DND-41 (cell line): ENCODE data around the gene PSTPIP1.

Experiments used
- ATAC-seq: fragments of 200-7000 bp; cut with Tn5 transposase; 3 replicates; pipeline ENCODE4 v1.9.1; 2021; ENCODE audit warnings: low read depth; ENCODE audit not compliant: insufficient read depth
- DNase-seq: peaks from one replicate; pipeline ENCODE4 v3.0.0-alpha.2; 2020
- H2AFZ ChIP-seq: 2 replicates; pipeline ENCODE4 v1.6.0; 2012; ENCODE audit warnings: low read depth, low read length
- H3K27ac ChIP-seq: 2 replicates; pipeline ENCODE4 v1.5.1; 2012; ENCODE audit warnings: low read length, inconsistent platforms
- H3K27me3 ChIP-seq: fragments of 200-600 bp; sonication (generic); 2 replicates; pipeline ENCODE4 v1.6.0; 2012; ENCODE audit warnings: low read length, mild to moderate bottlenecking, inconsistent platforms; ENCODE audit not compliant: insufficient read depth, poor library complexity
- H3K36me3 ChIP-seq: 2 replicates; pipeline ENCODE4 v1.5.1; 2012; ENCODE audit warnings: low read length, inconsistent platforms; ENCODE audit not compliant: insufficient read depth
- H3K4me1 ChIP-seq: 2 replicates; pipeline ENCODE4 v1.5.1; 2012; ENCODE audit warnings: mild to moderate bottlenecking, low read length; ENCODE audit not compliant: insufficient read depth
- H3K4me2 ChIP-seq: 2 replicates; pipeline ENCODE4 v1.6.0; 2012; ENCODE audit warnings: mild to moderate bottlenecking, moderate library complexity, low read length, inconsistent platforms; ENCODE audit not compliant: insufficient read depth
- H3K4me3 ChIP-seq, 2 experiments: fragments of 200-600 bp in 1 of 2; shearing (Covaris generic) in 1 of 2; 2 replicates each; pipeline ENCODE4 v1.5.1; 2012 to 2016; ENCODE audit warnings: inconsistent platforms in 2 of 2, low read length in 2 of 2, mild to moderate bottlenecking in 2 of 2, low read depth in 1 of 2, moderate library complexity in 1 of 2
- H3K79me2 ChIP-seq: 2 replicates; pipeline ENCODE4 v1.6.0; 2012; ENCODE audit warnings: low read length, inconsistent platforms; ENCODE audit not compliant: insufficient read depth
- H3K9ac ChIP-seq: 2 replicates; pipeline ENCODE4 v1.6.0; 2012; ENCODE audit warnings: low read depth, mild to moderate bottlenecking, inconsistent platforms, low read length, moderate library complexity
- H3K9me3 ChIP-seq: 2 replicates; pipeline ENCODE4 v1.5.1; 2012; ENCODE audit warnings: low read length, moderate library complexity, mild to moderate bottlenecking, inconsistent platforms; ENCODE audit not compliant: insufficient read depth, severe bottlenecking
- H4K20me1 ChIP-seq: 2 replicates; pipeline ENCODE4 v1.6.0; 2012; ENCODE audit warnings: low read length; ENCODE audit not compliant: insufficient read depth
- CTCF ChIP-seq: IDR thresholded peaks from 2 replicates; pipeline ENCODE4 v1.5.1; 2012; ENCODE audit warnings: borderline replicate concordance, low read length, moderate library complexity, mild to moderate bottlenecking; ENCODE audit not compliant: poor library complexity, severe bottlenecking; ENCODE audit errors: extremely low read depth
- EZH2 ChIP-seq: IDR thresholded peaks from 3 replicates; pipeline ENCODE4 v1.6.1; 2012; ENCODE audit warnings: borderline replicate concordance, low read depth, mild to moderate bottlenecking, moderate library complexity, low read length, inconsistent platforms; ENCODE audit not compliant: severe bottlenecking

PSTPIP1 gene

GRCh38 chr15:77064063-77064462, 69.1 kb downstream of the PSTPIP1 start:
- H3K9me3 ChIP-seq = no peaks in the 10 kb centered on the region
- H3K4me2 ChIP-seq = no peak overlapping the region
- H3K4me3 ChIP-seq = no peak overlapping the region
- TF ChIP-seq CTCF (no peak), EZH2 (no peak)
- no peaks in the 10 kb centered on the region for H3K36me3 ChIP-seq
- ATAC-seq (no peak), DNase-seq (no peak)
- peaks cover 98% of the 10 kb centered on the region for H3K79me2 ChIP-seq
- peaks cover 13% of the 10 kb centered on the region; the same call in 1 of the 2 replicates for H3K4me1 ChIP-seq
- no peak overlapping the region for H2AFZ ChIP-seq
- H4K20me1 ChIP-seq = peaks cover 38% of the 10 kb centered on the region; the same call in 1 of the 2 replicates
- no peaks in the 10 kb centered on the region for H3K27me3 ChIP-seq
- no peak overlapping the region for H3K27ac ChIP-seq
- no peak overlapping the region for H3K9ac ChIP-seq

- ATAC-seq (no peak), DNase-seq (no peak)
- H2AFZ ChIP-seq = no peak overlapping the region
- TF ChIP-seq EZH2 = no peak
- TF ChIP-seq CTCF = no peak
- H3K79me2 ChIP-seq = peaks cover 98% of the 10 kb centered on the region
- no peak overlapping the region for H3K4me3 ChIP-seq
- H3K9ac ChIP-seq = no peak overlapping the region
- H3K9me3 ChIP-seq = no peaks in the 10 kb centered on the region
- H3K4me1 ChIP-seq = peaks cover 19% of the 10 kb centered on the region
- no peaks in the 10 kb centered on the region for H3K27me3 ChIP-seq
- H3K36me3 ChIP-seq = no peaks in the 10 kb centered on the region
- H3K27ac ChIP-seq = no peak overlapping the region
- H4K20me1 ChIP-seq = peaks cover 38% of the 10 kb centered on the region
- no peak overlapping the region for H3K4me2 ChIP-seq
Measured at GRCh38 chr15:77064539-77065308, 69.8 kb downstream of the PSTPIP1 start.

- Histone ChIP-seq H3K4me1 (peaks cover 28% of the 10 kb centered on the region), H3K9me3 (no peaks in the 10 kb centered on the region), H3K79me2 (peaks cover 84% of the 10 kb centered on the region), H3K4me2 (no peak overlapping the region), H3K27me3 (no peaks in the 10 kb centered on the region), H4K20me1 (peaks cover 31% of the 10 kb centered on the region), H3K9ac (no peak overlapping the region), H3K27ac (no peak overlapping the region), H3K4me3 (no peak overlapping the region), H2AFZ (no peak overlapping the region), H3K36me3 (no peaks in the 10 kb centered on the region)
- ATAC-seq = no peak
- TF ChIP-seq EZH2 (no peak), CTCF (no peak)
- no peak for DNase-seq
Measured at GRCh38 chr15:77066971-77067690, 72.2 kb downstream of the PSTPIP1 start.
